T-cell (primary cell): ENCODE measurements around the gene WAC. TPM values are rescaled to one million over a fixed set of nuclear protein-coding genes. Genes with fewer than 3 reads are reported as not detected.

Experiments used
- ATAC-seq, 4 experiments: fragments of 200-7000 bp in 3 of 4; fragments of 150-1000 bp in 1 of 4; cut with Tn5 transposase; replicated peaks in 1 of 4; 1 replicate in 3 of 4; 2 replicates in 1 of 4; pipeline ENCODE4 v1.10.0; 2021; ENCODE audit warnings: moderate library complexity in 3 of 4, mild to moderate bottlenecking in 2 of 4, moderate number of reproducible peaks in 1 of 4
- CTCF ChIA-PET, 2 donors: fragments of 300-600 bp; sonication (Branson Sonifier 250); formaldehyde crosslinking; loops; one replicate each; lab custom pipeline; 2022; ENCODE audit warnings: antibody characterized with exemption in 2 of 2; lab: Charles Lee
- POLR2A ChIA-PET, 2 donors: fragments of 300-600 bp; sonication (Branson Sonifier 250); formaldehyde crosslinking; loops; one replicate each; lab custom pipeline; 2022; ENCODE audit warnings: antibody characterized with exemption in 2 of 2; lab: Charles Lee
- DNase-seq, 35 experiments: peaks; one replicate each; pipeline versions ENCODE4 v3.0.0 to v3.0.0-alpha.2; 2013 to 2023
- H3K27ac ChIP-seq: one replicate; pipeline ENCODE4 v1.5.1; 2013; ENCODE audit warnings: low read length
- H3K27me3 ChIP-seq, 2 experiments: replicated peaks in 1 of 2; 1 replicate in 1 of 2; 2 replicates in 1 of 2; pipeline versions ENCODE4 v1.6.1 to v1.7.0; 2013; ENCODE audit warnings: low read length in 1 of 2, mixed read lengths in 1 of 2; ENCODE audit not compliant: control insufficient read depth in 2 of 2, insufficient read depth in 2 of 2; ENCODE audit errors: extremely low read depth in 1 of 2
- H3K36me3 ChIP-seq, 2 donors: 1 replicate in 1 of 2; 2 replicates in 1 of 2; pipeline versions ENCODE4 v1.6.1 to v1.7.0; 2013; ENCODE audit warnings: low read length in 1 of 2; ENCODE audit not compliant: control insufficient read depth in 2 of 2, insufficient read depth in 1 of 2; ENCODE audit errors: extremely low read depth in 1 of 2
- H3K4me1 ChIP-seq, 2 experiments: 1 replicate in 1 of 2; 2 replicates in 1 of 2; pipeline versions ENCODE4 v1.6.1 to v1.7.0; 2013; ENCODE audit warnings: low read length in 2 of 2, mixed read lengths in 1 of 2; ENCODE audit not compliant: insufficient read depth in 2 of 2, control insufficient read depth in 1 of 2; ENCODE audit errors: extremely low read depth in 1 of 2
- H3K4me3 ChIP-seq, 2 donors: 1 replicate in 1 of 2; 2 replicates in 1 of 2; pipeline versions ENCODE4 v1.5.1 to v1.7.0; 2013; ENCODE audit warnings: mild to moderate bottlenecking in 2 of 2, low read length in 1 of 2, moderate library complexity in 1 of 2; ENCODE audit not compliant: control insufficient read depth in 1 of 2; ENCODE audit errors: extremely low read depth in 1 of 2
- H3K9me3 ChIP-seq: 2 replicates; pipeline ENCODE4 v1.7.0; 2013
- H3K27ac Mint-ChIP-seq, 2 donors: one replicate each; pipeline ENCODE4 v1.8.0; 2020 to 2021; ENCODE audit warnings: mild to moderate bottlenecking in 2 of 2, mixed read lengths in 2 of 2
- H3K27me3 Mint-ChIP-seq, 2 donors: one replicate each; pipeline ENCODE4 v1.8.0; 2021 to 2022; ENCODE audit warnings: mixed read lengths in 2 of 2
- H3K36me3 Mint-ChIP-seq: one replicate; pipeline ENCODE4 v1.8.0; 2021; ENCODE audit warnings: mixed read lengths
- H3K4me1 Mint-ChIP-seq, 3 donors: one replicate each; pipeline ENCODE4 v1.8.0; 2020 to 2022; ENCODE audit warnings: mixed read lengths in 3 of 3, mild to moderate bottlenecking in 1 of 3
- H3K4me3 Mint-ChIP-seq, 3 donors: one replicate each; pipeline ENCODE4 v1.8.0; 2020 to 2022; ENCODE audit warnings: mild to moderate bottlenecking in 3 of 3, mixed read lengths in 3 of 3, moderate library complexity in 3 of 3
- H3K9me3 Mint-ChIP-seq, 3 donors: one replicate each; pipeline ENCODE4 v1.8.0; 2020 to 2022; ENCODE audit warnings: mixed read lengths in 3 of 3
- WGBS: methylation state at CpG from one replicate; pipeline ENCODE4 v1.1.5; 2013; ENCODE audit warnings: missing lambda C conversion rate; ENCODE audit not compliant: insufficient coverage; 5-methylcytosine and 5-hydroxymethylcytosine counted together
- total RNA-seq, 35 experiments: library from RNA in 6 of 35; stranded (reverse) in 6 of 35; fragments of 120-200 nt in 1 of 35; gene quantifications; one replicate each; pipeline versions ENCODE4 v1.2.1 to v1.2.4 and lab custom pipeline; 2013 to 2026

The WAC gene
- total RNA-seq, 5 donors from 2014 or later (not counting 1 experiment from before 2014, with no cell fraction given) = 142 to 184 (median 157) TPM

DNA sequence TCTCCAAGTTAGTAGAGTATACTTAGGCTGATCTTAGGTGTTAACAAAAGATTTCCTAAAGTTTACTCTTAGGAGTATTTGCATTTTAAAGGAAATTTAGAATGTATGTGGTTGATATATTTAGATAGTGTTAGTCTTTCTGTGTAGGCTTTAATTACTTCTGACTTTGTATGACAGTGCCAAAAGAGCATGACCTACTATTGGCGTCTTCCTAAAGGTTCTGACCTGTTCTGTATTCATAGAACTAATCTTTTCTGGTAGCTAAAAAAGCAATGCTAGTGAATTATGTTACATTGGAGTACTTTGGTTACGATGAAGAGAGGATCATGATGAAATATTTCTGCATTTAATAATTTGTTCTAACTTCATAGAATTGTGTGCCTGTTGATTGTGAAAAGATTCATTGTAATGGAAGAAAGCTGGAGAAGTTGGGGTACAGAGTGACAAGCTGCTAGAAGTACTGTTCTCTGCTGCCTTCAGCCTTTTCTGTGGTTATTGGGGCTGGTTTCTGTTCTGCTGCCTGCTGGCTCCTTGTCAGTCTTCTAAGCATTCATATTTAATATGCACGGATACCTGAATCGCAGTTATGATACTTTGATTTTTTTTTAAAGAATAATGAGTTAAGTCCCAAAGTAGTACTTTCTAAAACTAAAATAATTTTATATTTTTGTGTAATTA, 13.2 kb downstream of the WAC start:
- DNase-seq (peak in 1 of 35 experiments; percentile 8), ATAC-seq (peak in 1 of 4 experiments; percentile 53)
- WGBS = no CpG with 5 or more reads among the region's 4 CpGs
- Histone ChIP-seq H3K27ac (no peak overlapping the region), H3K36me3 (peaks cover 0 to 49% of the 10 kb centered on the region in 2 donors), H3K9me3 (no peaks in the 10 kb centered on the region), H3K4me3 (no peak overlapping the region), H3K27me3 (no peaks in the 10 kb centered on the region), H3K4me1 (peaks cover 15 to 31% of the 10 kb centered on the region in 2 experiments)
- ChIA-PET POLR2A (interaction anchor here (0.5 to 1.3 kb wide), 7 partner anchors 9 to 125 kb away, joined by 3 to 5 read pairs (median 4); no protein-coding TSS in a partner anchor), CTCF (interaction anchor here (0.6 to 1.3 kb wide), 3 partner anchors 82 to 1002 kb away, joined by 3 to 9 read pairs (median 4); no protein-coding TSS in a partner anchor)
- Mint-ChIP-seq H3K27ac (peak overlapping the region in 1 of 2 donors; percentile 41), H3K36me3 (peaks cover 56% of the 10 kb centered on the region), H3K4me1 (peaks cover 81 to 84% (median 83%) of the 10 kb centered on the region in 3 donors), H3K27me3 (no peaks in the 10 kb centered on the region), H3K9me3 (no peaks in the 10 kb centered on the region), H3K4me3 (peak overlapping the region in 1 of 3 donors; percentile 41)

GRCh38 chr10:28548781-28549498, 16.0 kb downstream of the WAC start:
- CTCF ChIA-PET = interaction anchor here in 1 of 2 donors (0.6 to 0.9 kb wide), 2 partner anchors 10 to 22 kb away, joined by 3 to 6 read pairs; no protein-coding TSS in a partner anchor
- no peak overlapping the region for H3K4me3 ChIP-seq
- no peak for ATAC-seq

GRCh38 chr10:28551086-28551485, 18.2 kb downstream of the WAC start:
- WGBS = 60% methylated on average over 1 of the region's 3 CpGs
- Histone ChIP-seq H3K9me3 (no peaks in the 10 kb centered on the region), H3K4me1 (peaks cover 15 to 25% of the 10 kb centered on the region in 2 experiments), H3K27ac (no peak overlapping the region), H3K36me3 (peaks cover 4 to 45% of the 10 kb centered on the region in 2 donors), H3K4me3 (no peak overlapping the region), H3K27me3 (no peaks in the 10 kb centered on the region)
- Mint-ChIP-seq H3K4me1 (peaks cover 85 to 90% (median 87%) of the 10 kb centered on the region in 3 donors), H3K27me3 (no peaks in the 10 kb centered on the region), H3K9me3 (no peaks in the 10 kb centered on the region), H3K4me3 (peak overlapping the region; percentile 22 to 39 (median 35)), H3K27ac (peak overlapping the region; percentile 48 to 61), H3K36me3 (peaks cover 64% of the 10 kb centered on the region)
- CTCF ChIA-PET = interaction anchor here in 1 of 2 donors (0.6 to 1.0 kb wide), 6 partner anchors 10 to 115 kb away, joined by 3 to 5 read pairs (median 3); no protein-coding TSS in a partner anchor
- ATAC-seq (no peak), DNase-seq (no peak)
- POLR2A ChIA-PET = interaction anchor here (0.5 to 2.2 kb wide), 9 partner anchors 8 to 1449 kb away, joined by 3 to 22 read pairs (median 4); no protein-coding TSS in a partner anchor

More at GRCh38 chr10:28548781-28549498, 16.0 kb downstream of the WAC start:
- Mint-ChIP-seq H3K36me3 (peaks cover 54% of the 10 kb centered on the region), H3K9me3 (no peaks in the 10 kb centered on the region), H3K27ac (no peak overlapping the region), H3K4me1 (peaks cover 85 to 87% (median 86%) of the 10 kb centered on the region in 3 donors), H3K4me3 (peak overlapping the region in 1 of 3 donors; percentile 35), H3K27me3 (no peaks in the 10 kb centered on the region)
- H3K9me3 ChIP-seq = no peaks in the 10 kb centered on the region
- no peak for DNase-seq
- POLR2A ChIA-PET = interaction anchor here in 1 of 2 donors (0.5 to 1.6 kb wide), 3 partner anchors 8 to 17 kb away, joined by 3 to 5 read pairs (median 3); no protein-coding TSS in a partner anchor
- peaks cover 22 to 28% of the 10 kb centered on the region in 2 experiments for H3K4me1 ChIP-seq
- no CpG with 5 or more reads among the region's 2 CpGs for WGBS
- H3K27me3 ChIP-seq = no peaks in the 10 kb centered on the region
- peaks cover 0 to 32% of the 10 kb centered on the region in 2 donors for H3K36me3 ChIP-seq
- H3K27ac ChIP-seq = no peak overlapping the region

DNA sequence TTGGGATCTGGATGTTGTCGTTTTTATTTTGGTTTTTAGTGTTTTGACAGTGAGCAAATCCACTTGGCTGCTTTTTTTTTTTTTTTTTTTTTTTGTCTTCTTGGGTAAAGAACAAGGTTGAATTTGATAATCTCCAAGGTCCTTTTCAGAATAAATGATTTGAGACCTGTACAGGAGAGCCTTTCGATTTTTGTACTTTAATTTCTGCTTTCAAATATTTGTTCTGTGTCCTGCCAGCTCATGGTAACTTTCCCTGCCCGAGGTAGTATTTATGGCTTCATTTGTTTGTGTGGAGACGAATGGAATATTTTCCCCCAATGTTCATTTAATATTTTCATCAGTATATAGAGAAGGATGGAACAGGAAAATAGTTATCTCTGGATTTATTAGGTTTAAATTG, 19.9 kb downstream of the WAC start:
- no CpG with 5 or more reads among the region's 4 CpGs for WGBS
- ChIA-PET POLR2A (interaction anchor here in 1 of 2 donors (0.6 kb wide), 1 partner anchor 19 kb away, joined by 6 read pairs; no protein-coding TSS in a partner anchor), CTCF (interaction anchor here (0.6 kb wide), 5 partner anchors 10 to 429 kb away, joined by 3 to 7 read pairs (median 6); no protein-coding TSS in a partner anchor)
- DNase-seq = no peak
- no peak for ATAC-seq
- Histone ChIP-seq H3K4me1 (peaks cover 17 to 27% of the 10 kb centered on the region in 2 experiments), H3K9me3 (no peaks in the 10 kb centered on the region), H3K4me3 (no peak overlapping the region), H3K27me3 (no peaks in the 10 kb centered on the region), H3K27ac (no peak overlapping the region), H3K36me3 (peaks cover 4 to 49% of the 10 kb centered on the region in 2 donors)
- peaks cover 95 to 98% (median 96%) of the 10 kb centered on the region in 3 donors for H3K4me1 Mint-ChIP-seq
- peak overlapping the region in 1 of 2 donors; percentile 48 for H3K27ac Mint-ChIP-seq
- peaks cover 66% of the 10 kb centered on the region for H3K36me3 Mint-ChIP-seq
- no peaks in the 10 kb centered on the region for H3K9me3 Mint-ChIP-seq
- H3K27me3 Mint-ChIP-seq = no peaks in the 10 kb centered on the region
- H3K4me3 Mint-ChIP-seq = peak overlapping the region in 2 of 3 donors; percentile 35 to 42

GRCh38 chr10:28554009-28554408, 21.1 kb downstream of the WAC start:
- ChIA-PET POLR2A (interaction anchor here (0.8 to 1.0 kb wide), 2 partner anchors 11 to 13 kb away, joined by 3 to 7 read pairs; no protein-coding TSS in a partner anchor), CTCF (interaction anchor here in 1 of 2 donors (0.6 kb wide), 1 partner anchor 218 kb away, joined by 3 read pairs; no protein-coding TSS in a partner anchor)
- DNase-seq (no peak), ATAC-seq (no peak)
- Mint-ChIP-seq H3K27me3 (no peaks in the 10 kb centered on the region), H3K4me1 (peaks cover 95 to 98% (median 96%) of the 10 kb centered on the region in 3 donors), H3K27ac (no peak overlapping the region), H3K36me3 (peaks cover 65% of the 10 kb centered on the region), H3K4me3 (peak overlapping the region in 1 of 3 donors; percentile 28), H3K9me3 (no peaks in the 10 kb centered on the region)
- Histone ChIP-seq H3K27ac (no peak overlapping the region), H3K9me3 (no peaks in the 10 kb centered on the region), H3K4me1 (peaks cover 22 to 24% of the 10 kb centered on the region in 2 experiments), H3K27me3 (no peaks in the 10 kb centered on the region), H3K4me3 (no peak overlapping the region), H3K36me3 (peaks cover 5 to 45% of the 10 kb centered on the region in 2 donors)
- WGBS = no CpG with 5 or more reads among the region's 6 CpGs
